WTC11 (cell line): ENCODE results near the gene ARHGEF18. TPM values are rescaled to one million over a fixed set of nuclear protein-coding genes. Genes with fewer than 3 reads are reported as not detected.

Source experiments
- ATAC-seq: fragments of 200-7000 bp; cut with Tn5 transposase; 2 replicates; pipeline ENCODE4 v1.10.0; 2021; ENCODE audit warnings: mild to moderate bottlenecking, moderate library complexity
- CTCF ChIA-PET: fragments of 300-600 bp; sonication (Branson Sonifier 250); formaldehyde crosslinking; loops from one replicate; lab custom pipeline; 2021; ENCODE audit warnings: antibody characterized with exemption; lab: Charles Lee
- POLR2A ChIA-PET: fragments of 350-600 bp; sonication (Branson Sonifier 250); formaldehyde crosslinking; loops from one replicate; lab custom pipeline; 2021; ENCODE audit warnings: antibody characterized with exemption; lab: Charles Lee
- DNase-seq: peaks from one replicate; pipeline ENCODE4 v3.0.0; 2021; ENCODE audit warnings: low spot score
- H3K27ac Mint-ChIP-seq: 2 replicates; pipeline ENCODE4 v1.8.0; 2021; ENCODE audit warnings: mixed read lengths
- H3K27me3 Mint-ChIP-seq: 2 replicates; pipeline ENCODE4 v1.8.0; 2021; ENCODE audit warnings: low read depth, mild to moderate bottlenecking, moderate library complexity, mixed read lengths
- H3K36me3 Mint-ChIP-seq: 2 replicates; pipeline ENCODE4 v1.8.0; 2021; ENCODE audit warnings: mixed read lengths
- H3K4me1 Mint-ChIP-seq: 2 replicates; pipeline ENCODE4 v1.8.0; 2022; ENCODE audit warnings: mixed read lengths
- H3K4me3 Mint-ChIP-seq: 2 replicates; pipeline ENCODE4 v1.8.0; 2021; ENCODE audit warnings: mild to moderate bottlenecking, moderate library complexity, mixed read lengths
- H3K9me3 Mint-ChIP-seq: 2 replicates; pipeline ENCODE4 v1.8.0; 2021; ENCODE audit warnings: mixed read lengths
- CREM ChIP-seq: sonication (generic); formaldehyde crosslinking; IDR thresholded peaks from 2 replicates; pipeline ENCODE4 v1.8.1; 2022; ENCODE audit warnings: mild to moderate bottlenecking, missing genetic modification reagents, moderate library complexity
- ESRRA ChIP-seq: sonication (generic); formaldehyde crosslinking; IDR thresholded peaks from 2 replicates; pipeline ENCODE4 v1.8.1; 2022; ENCODE audit warnings: mild to moderate bottlenecking, missing genetic modification reagents, borderline replicate concordance
- GTF2I ChIP-seq: fragments of 250-450 bp; sonication (Bioruptor Pico); conservative IDR thresholded peaks from 2 replicates; pipeline ENCODE4 v1.4.0; 2021; ENCODE audit warnings: mild to moderate bottlenecking
- MYBL2 ChIP-seq: sonication (generic); formaldehyde crosslinking; IDR thresholded peaks from 2 replicates; pipeline ENCODE4 v1.8.1; 2023; ENCODE audit warnings: mild to moderate bottlenecking, moderate library complexity, missing genetic modification reagents
- NFATC4 ChIP-seq: fragments of 250-450 bp; sonication (Bioruptor Pico); IDR thresholded peaks from 2 replicates; pipeline ENCODE4 v1.9.0; 2021; ENCODE audit warnings: mild to moderate bottlenecking
- NFE2L1 ChIP-seq: sonication (generic); formaldehyde crosslinking; IDR thresholded peaks from 2 replicates; pipeline ENCODE4 v1.8.1; 2023; ENCODE audit warnings: missing genetic modification reagents
- PRRX2 ChIP-seq: fragments of 250-450 bp; sonication (Bioruptor Pico); IDR thresholded peaks from 2 replicates; pipeline ENCODE4 v1.8.0; 2021; ENCODE audit warnings: mild to moderate bottlenecking
- SP1 ChIP-seq: sonication (generic); formaldehyde crosslinking; conservative IDR thresholded peaks from 2 replicates; pipeline ENCODE4 v1.8.1; 2022; ENCODE audit warnings: missing genetic modification reagents
- ZBTB21 ChIP-seq: sonication (generic); formaldehyde crosslinking; IDR thresholded peaks from 2 replicates; pipeline ENCODE4 v1.8.1; 2023; ENCODE audit warnings: mild to moderate bottlenecking, missing genetic modification reagents, borderline replicate concordance
- ZNF138 ChIP-seq: sonication (generic); formaldehyde crosslinking; conservative IDR thresholded peaks from 2 replicates; pipeline ENCODE4 v1.8.1; 2022; ENCODE audit warnings: mild to moderate bottlenecking, moderate library complexity, missing genetic modification reagents
- ZNF263 ChIP-seq: sonication (generic); formaldehyde crosslinking; IDR thresholded peaks from 2 replicates; pipeline ENCODE4 v1.8.1; 2022; ENCODE audit warnings: low read depth, mild to moderate bottlenecking, moderate library complexity, missing genetic modification reagents
- total RNA-seq: library from RNA; stranded (reverse); gene quantifications from 3 replicates; pipeline ENCODE4 v1.2.3, GENCODE V29; 2021
- TF ChIP-seq, protein P1 (sequence below): fragments of 200-600 bp; IDR thresholded peaks from 2 replicates; pipeline ENCODE4 v1.8.0; 2022; ENCODE audit warnings: antibody characterized with exemption
- TF ChIP-seq, protein P2 (sequence below): sonication (generic); formaldehyde crosslinking; IDR thresholded peaks from 2 replicates; pipeline ENCODE4 v1.8.1; 2023; ENCODE audit warnings: mild to moderate bottlenecking, missing genetic modification reagents
- TF ChIP-seq, protein P3 (sequence below): sonication (generic); formaldehyde crosslinking; IDR thresholded peaks from 2 replicates; pipeline ENCODE4 v1.8.0; 2022; ENCODE audit warnings: mild to moderate bottlenecking, missing genetic modification reagents
- TF ChIP-seq, protein P4 (sequence below): sonication (generic); formaldehyde crosslinking; IDR thresholded peaks from 2 replicates; pipeline ENCODE4 v1.8.0; 2022; ENCODE audit warnings: missing genetic modification reagents
- TF ChIP-seq, protein P5 (sequence below): sonication (generic); formaldehyde crosslinking; IDR thresholded peaks from 2 replicates; pipeline ENCODE4 v1.8.1; 2023; ENCODE audit warnings: mild to moderate bottlenecking, missing genetic modification reagents, moderate library complexity
- TF ChIP-seq, protein P6 (sequence below): fragments of 250-450 bp; sonication (Bioruptor Pico); IDR thresholded peaks from 2 replicates; pipeline ENCODE4 v1.9.0; 2021; ENCODE audit warnings: mild to moderate bottlenecking
- TF ChIP-seq, protein P7 (sequence below): sonication (generic); formaldehyde crosslinking; IDR thresholded peaks from 2 replicates; pipeline ENCODE4 v1.8.0; 2023; ENCODE audit warnings: missing genetic modification reagents
- TF ChIP-seq, protein P8 (sequence below): sonication (generic); formaldehyde crosslinking; conservative IDR thresholded peaks from 2 replicates; pipeline ENCODE4 v1.8.1; 2023; ENCODE audit warnings: mild to moderate bottlenecking, low read depth, missing genetic modification reagents, moderate library complexity
- TF ChIP-seq, protein P9 (sequence below): fragments of 250-450 bp; sonication (Bioruptor Pico); IDR thresholded peaks from 2 replicates; pipeline ENCODE4 v1.8.0; 2021; ENCODE audit warnings: mild to moderate bottlenecking

The ARHGEF18 gene
- total RNA-seq, 1 experiment from 2014 or later = 56.1 TPM

DNA sequence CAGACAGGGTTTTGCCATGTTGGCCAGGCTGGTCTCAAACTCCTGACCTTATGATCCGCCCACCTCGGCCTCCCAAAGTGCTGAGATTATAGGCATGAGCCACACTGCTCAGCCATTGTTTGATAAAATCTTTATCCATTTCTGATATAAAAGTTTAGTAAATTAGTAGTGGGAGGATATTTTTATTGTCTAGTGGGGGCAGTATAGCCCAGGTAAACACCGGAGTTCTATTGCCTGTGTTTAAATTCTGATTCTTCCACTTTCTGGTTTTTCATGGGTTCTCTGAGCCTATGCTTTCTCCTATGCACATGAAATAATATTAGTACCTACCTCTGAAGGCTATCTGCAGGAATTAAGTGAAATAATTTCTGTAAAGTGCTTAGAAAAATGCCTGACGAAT lies 20.1 kb upstream of the ARHGEF18 start:
- Mint-ChIP-seq H3K27ac (no peak overlapping the region), H3K4me1 (no peaks in the 10 kb centered on the region), H3K9me3 (peaks cover 16% of the 10 kb centered on the region), H3K27me3 (peaks cover 5% of the 10 kb centered on the region; the same call in 1 of the 2 replicates), H3K36me3 (no peaks in the 10 kb centered on the region), H3K4me3 (no peak overlapping the region)
- TF ChIP-seq ESRRA (CRISPR knock-in tag) (no peak), GTF2I (CRISPR knock-in tag) (no peak), ZBTB21 (CRISPR knock-in tag) (no peak), NFATC4 (CRISPR knock-in tag) (no peak), CREM (CRISPR knock-in tag) (no peak), MYBL2 (CRISPR knock-in tag) (no peak)
- TF ChIP-seq, protein P1, sequence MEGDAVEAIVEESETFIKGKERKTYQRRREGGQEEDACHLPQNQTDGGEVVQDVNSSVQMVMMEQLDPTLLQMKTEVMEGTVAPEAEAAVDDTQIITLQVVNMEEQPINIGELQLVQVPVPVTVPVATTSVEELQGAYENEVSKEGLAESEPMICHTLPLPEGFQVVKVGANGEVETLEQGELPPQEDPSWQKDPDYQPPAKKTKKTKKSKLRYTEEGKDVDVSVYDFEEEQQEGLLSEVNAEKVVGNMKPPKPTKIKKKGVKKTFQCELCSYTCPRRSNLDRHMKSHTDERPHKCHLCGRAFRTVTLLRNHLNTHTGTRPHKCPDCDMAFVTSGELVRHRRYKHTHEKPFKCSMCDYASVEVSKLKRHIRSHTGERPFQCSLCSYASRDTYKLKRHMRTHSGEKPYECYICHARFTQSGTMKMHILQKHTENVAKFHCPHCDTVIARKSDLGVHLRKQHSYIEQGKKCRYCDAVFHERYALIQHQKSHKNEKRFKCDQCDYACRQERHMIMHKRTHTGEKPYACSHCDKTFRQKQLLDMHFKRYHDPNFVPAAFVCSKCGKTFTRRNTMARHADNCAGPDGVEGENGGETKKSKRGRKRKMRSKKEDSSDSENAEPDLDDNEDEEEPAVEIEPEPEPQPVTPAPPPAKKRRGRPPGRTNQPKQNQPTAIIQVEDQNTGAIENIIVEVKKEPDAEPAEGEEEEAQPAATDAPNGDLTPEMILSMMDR = no peak
- TF ChIP-seq, protein P2, sequence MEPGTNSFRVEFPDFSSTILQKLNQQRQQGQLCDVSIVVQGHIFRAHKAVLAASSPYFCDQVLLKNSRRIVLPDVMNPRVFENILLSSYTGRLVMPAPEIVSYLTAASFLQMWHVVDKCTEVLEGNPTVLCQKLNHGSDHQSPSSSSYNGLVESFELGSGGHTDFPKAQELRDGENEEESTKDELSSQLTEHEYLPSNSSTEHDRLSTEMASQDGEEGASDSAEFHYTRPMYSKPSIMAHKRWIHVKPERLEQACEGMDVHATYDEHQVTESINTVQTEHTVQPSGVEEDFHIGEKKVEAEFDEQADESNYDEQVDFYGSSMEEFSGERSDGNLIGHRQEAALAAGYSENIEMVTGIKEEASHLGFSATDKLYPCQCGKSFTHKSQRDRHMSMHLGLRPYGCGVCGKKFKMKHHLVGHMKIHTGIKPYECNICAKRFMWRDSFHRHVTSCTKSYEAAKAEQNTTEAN (CRISPR knock-in tag) = no peak
- TF ChIP-seq, protein P3, sequence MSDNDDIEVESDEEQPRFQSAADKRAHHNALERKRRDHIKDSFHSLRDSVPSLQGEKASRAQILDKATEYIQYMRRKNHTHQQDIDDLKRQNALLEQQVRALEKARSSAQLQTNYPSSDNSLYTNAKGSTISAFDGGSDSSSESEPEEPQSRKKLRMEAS (CRISPR knock-in tag) = no peak
- TF ChIP-seq, protein P4, sequence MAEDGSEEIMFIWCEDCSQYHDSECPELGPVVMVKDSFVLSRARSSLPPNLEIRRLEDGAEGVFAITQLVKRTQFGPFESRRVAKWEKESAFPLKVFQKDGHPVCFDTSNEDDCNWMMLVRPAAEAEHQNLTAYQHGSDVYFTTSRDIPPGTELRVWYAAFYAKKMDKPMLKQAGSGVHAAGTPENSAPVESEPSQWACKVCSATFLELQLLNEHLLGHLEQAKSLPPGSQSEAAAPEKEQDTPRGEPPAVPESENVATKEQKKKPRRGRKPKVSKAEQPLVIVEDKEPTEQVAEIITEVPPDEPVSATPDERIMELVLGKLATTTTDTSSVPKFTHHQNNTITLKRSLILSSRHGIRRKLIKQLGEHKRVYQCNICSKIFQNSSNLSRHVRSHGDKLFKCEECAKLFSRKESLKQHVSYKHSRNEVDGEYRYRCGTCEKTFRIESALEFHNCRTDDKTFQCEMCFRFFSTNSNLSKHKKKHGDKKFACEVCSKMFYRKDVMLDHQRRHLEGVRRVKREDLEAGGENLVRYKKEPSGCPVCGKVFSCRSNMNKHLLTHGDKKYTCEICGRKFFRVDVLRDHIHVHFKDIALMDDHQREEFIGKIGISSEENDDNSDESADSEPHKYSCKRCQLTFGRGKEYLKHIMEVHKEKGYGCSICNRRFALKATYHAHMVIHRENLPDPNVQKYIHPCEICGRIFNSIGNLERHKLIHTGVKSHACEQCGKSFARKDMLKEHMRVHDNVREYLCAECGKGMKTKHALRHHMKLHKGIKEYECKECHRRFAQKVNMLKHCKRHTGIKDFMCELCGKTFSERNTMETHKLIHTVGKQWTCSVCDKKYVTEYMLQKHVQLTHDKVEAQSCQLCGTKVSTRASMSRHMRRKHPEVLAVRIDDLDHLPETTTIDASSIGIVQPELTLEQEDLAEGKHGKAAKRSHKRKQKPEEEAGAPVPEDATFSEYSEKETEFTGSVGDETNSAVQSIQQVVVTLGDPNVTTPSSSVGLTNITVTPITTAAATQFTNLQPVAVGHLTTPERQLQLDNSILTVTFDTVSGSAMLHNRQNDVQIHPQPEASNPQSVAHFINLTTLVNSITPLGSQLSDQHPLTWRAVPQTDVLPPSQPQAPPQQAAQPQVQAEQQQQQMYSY (CRISPR knock-in tag) = no peak
- TF ChIP-seq, protein P5, sequence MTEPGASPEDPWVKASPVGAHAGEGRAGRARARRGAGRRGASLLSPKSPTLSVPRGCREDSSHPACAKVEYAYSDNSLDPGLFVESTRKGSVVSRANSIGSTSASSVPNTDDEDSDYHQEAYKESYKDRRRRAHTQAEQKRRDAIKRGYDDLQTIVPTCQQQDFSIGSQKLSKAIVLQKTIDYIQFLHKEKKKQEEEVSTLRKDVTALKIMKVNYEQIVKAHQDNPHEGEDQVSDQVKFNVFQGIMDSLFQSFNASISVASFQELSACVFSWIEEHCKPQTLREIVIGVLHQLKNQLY (CRISPR knock-in tag) = no peak
- TF ChIP-seq, protein P6, sequence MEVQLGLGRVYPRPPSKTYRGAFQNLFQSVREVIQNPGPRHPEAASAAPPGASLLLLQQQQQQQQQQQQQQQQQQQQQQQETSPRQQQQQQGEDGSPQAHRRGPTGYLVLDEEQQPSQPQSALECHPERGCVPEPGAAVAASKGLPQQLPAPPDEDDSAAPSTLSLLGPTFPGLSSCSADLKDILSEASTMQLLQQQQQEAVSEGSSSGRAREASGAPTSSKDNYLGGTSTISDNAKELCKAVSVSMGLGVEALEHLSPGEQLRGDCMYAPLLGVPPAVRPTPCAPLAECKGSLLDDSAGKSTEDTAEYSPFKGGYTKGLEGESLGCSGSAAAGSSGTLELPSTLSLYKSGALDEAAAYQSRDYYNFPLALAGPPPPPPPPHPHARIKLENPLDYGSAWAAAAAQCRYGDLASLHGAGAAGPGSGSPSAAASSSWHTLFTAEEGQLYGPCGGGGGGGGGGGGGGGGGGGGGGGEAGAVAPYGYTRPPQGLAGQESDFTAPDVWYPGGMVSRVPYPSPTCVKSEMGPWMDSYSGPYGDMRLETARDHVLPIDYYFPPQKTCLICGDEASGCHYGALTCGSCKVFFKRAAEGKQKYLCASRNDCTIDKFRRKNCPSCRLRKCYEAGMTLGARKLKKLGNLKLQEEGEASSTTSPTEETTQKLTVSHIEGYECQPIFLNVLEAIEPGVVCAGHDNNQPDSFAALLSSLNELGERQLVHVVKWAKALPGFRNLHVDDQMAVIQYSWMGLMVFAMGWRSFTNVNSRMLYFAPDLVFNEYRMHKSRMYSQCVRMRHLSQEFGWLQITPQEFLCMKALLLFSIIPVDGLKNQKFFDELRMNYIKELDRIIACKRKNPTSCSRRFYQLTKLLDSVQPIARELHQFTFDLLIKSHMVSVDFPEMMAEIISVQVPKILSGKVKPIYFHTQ (CRISPR knock-in tag) = no peak
- no peak for DNase-seq
- ChIA-PET CTCF (interaction anchor here (0.6 to 1.6 kb wide), 2 partner anchors 226 to 690 kb away, joined by 3 to 4 read pairs; no protein-coding TSS in a partner anchor), POLR2A (no interaction called here)
- no peak for ATAC-seq

DNA sequence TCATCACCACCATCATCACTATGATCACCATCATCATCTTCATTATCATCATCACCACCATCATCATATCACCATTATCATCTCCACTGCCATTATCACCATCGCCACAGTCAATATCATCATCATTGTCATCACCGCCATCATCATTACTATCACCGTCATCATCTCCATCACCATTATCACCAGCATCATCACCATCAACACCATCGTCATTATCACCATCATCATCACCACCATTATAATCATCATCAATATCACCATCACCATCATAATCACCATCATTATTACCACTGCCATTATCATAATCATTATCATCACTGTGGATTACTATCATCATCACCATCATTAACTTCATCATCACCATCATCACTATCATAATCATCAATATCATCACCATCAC lies 17.3 kb upstream of the ARHGEF18 start:
- no peaks in the 10 kb centered on the region; the same call in 1 of the 2 replicates for H3K27me3 Mint-ChIP-seq
- no peaks in the 10 kb centered on the region for H3K36me3 Mint-ChIP-seq
- no peak for DNase-seq
- peaks cover 6% of the 10 kb centered on the region; the same call in 1 of the 2 replicates for H3K9me3 Mint-ChIP-seq
- ATAC-seq = no peak
- no peak overlapping the region for H3K4me3 Mint-ChIP-seq
- H3K27ac Mint-ChIP-seq = no peak overlapping the region
- POLR2A ChIA-PET = no interaction called here
- no peaks in the 10 kb centered on the region for H3K4me1 Mint-ChIP-seq
- CTCF ChIA-PET = no interaction called here
- no peak for TF ChIP-seq PRRX2
- no peak for TF ChIP-seq NFE2L1 (CRISPR knock-in tag)
- no peak for TF ChIP-seq ZNF138 (CRISPR knock-in tag)
- no peak for TF ChIP-seq ZNF263 (CRISPR knock-in tag)
- TF ChIP-seq, protein P7, sequence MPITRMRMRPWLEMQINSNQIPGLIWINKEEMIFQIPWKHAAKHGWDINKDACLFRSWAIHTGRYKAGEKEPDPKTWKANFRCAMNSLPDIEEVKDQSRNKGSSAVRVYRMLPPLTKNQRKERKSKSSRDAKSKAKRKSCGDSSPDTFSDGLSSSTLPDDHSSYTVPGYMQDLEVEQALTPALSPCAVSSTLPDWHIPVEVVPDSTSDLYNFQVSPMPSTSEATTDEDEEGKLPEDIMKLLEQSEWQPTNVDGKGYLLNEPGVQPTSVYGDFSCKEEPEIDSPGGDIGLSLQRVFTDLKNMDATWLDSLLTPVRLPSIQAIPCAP (CRISPR knock-in tag) = no peak
- TF ChIP-seq, protein P8, sequence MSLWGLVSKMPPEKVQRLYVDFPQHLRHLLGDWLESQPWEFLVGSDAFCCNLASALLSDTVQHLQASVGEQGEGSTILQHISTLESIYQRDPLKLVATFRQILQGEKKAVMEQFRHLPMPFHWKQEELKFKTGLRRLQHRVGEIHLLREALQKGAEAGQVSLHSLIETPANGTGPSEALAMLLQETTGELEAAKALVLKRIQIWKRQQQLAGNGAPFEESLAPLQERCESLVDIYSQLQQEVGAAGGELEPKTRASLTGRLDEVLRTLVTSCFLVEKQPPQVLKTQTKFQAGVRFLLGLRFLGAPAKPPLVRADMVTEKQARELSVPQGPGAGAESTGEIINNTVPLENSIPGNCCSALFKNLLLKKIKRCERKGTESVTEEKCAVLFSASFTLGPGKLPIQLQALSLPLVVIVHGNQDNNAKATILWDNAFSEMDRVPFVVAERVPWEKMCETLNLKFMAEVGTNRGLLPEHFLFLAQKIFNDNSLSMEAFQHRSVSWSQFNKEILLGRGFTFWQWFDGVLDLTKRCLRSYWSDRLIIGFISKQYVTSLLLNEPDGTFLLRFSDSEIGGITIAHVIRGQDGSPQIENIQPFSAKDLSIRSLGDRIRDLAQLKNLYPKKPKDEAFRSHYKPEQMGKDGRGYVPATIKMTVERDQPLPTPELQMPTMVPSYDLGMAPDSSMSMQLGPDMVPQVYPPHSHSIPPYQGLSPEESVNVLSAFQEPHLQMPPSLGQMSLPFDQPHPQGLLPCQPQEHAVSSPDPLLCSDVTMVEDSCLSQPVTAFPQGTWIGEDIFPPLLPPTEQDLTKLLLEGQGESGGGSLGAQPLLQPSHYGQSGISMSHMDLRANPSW (CRISPR knock-in tag) = no peak
- TF ChIP-seq SP1 (CRISPR knock-in tag) = no peak
- TF ChIP-seq, protein P9, sequence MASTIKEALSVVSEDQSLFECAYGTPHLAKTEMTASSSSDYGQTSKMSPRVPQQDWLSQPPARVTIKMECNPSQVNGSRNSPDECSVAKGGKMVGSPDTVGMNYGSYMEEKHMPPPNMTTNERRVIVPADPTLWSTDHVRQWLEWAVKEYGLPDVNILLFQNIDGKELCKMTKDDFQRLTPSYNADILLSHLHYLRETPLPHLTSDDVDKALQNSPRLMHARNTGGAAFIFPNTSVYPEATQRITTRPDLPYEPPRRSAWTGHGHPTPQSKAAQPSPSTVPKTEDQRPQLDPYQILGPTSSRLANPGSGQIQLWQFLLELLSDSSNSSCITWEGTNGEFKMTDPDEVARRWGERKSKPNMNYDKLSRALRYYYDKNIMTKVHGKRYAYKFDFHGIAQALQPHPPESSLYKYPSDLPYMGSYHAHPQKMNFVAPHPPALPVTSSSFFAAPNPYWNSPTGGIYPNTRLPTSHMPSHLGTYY (CRISPR knock-in tag) = no peak
